A673 (cell line): ENCODE results near the gene VAC14.

Experiments used
- CTCF ChIP-seq: fragments of 300-800, 200-600 bp; sonication (generic); conservative IDR thresholded peaks from 2 replicates; pipeline ENCODE4 v1.5.1; 2017; ENCODE audit warnings: low read depth, mild to moderate bottlenecking, antibody characterized with exemption, low read length, moderate library complexity, mixed read lengths
- EZH2 ChIP-seq: fragments of 200-600 bp; sonication (generic); IDR thresholded peaks from 2 replicates; pipeline ENCODE4 v1.6.1; 2017; ENCODE audit warnings: borderline replicate concordance, low read depth, mild to moderate bottlenecking, mixed read lengths, antibody characterized with exemption, low read length; ENCODE audit not compliant: poor library complexity, severe bottlenecking

- no peak for TF ChIP-seq CTCF
- TF ChIP-seq EZH2 = no peak
Measured at GRCh38 chr16:70657956-70658355, 143.0 kb downstream of the VAC14 start.
